GM23338 (cell line): ENCODE measurements around the gene DCBLD1.

Source experiments
- CREB1 ChIP-seq: fragments of 250-450 bp; sonication (Bioruptor Pico); IDR thresholded peaks from 2 replicates; pipeline ENCODE4 v1.5.0; 2020; ENCODE audit warnings: low read depth, mild to moderate bottlenecking, moderate library complexity
- EZH2 ChIP-seq: fragments of 200-600 bp; sonication (generic); IDR thresholded peaks from one replicate; pipeline ENCODE4 v1.8.0; 2017; ENCODE audit warnings: antibody characterized with exemption, mild to moderate bottlenecking, low read depth; ENCODE audit not compliant: unreplicated experiment
- EZH2phosphoT487 ChIP-seq: fragments of 200-600 bp; sonication (generic); IDR thresholded peaks from one replicate; pipeline ENCODE4 v1.8.1; 2018; ENCODE audit warnings: antibody characterized with exemption; ENCODE audit not compliant: unreplicated experiment
- POLR2AphosphoS5 ChIP-seq: IDR thresholded peaks from 2 replicates; pipeline ENCODE4 v1.6.1; 2016; ENCODE audit warnings: antibody characterized with exemption, low read depth
- STAT1 ChIP-seq: IDR thresholded peaks from one replicate; pipeline ENCODE4 v1.6.1; 2016; ENCODE audit warnings: antibody characterized with exemption; ENCODE audit not compliant: unreplicated experiment
- ZNF331 ChIP-seq: fragments of 250-450 bp; sonication (Bioruptor Pico); IDR thresholded peaks from 2 replicates; pipeline ENCODE4 v1.5.0; 2020; ENCODE audit warnings: low read depth, mild to moderate bottlenecking, moderate library complexity
- TF ChIP-seq, protein P1 (sequence below), 2 experiments: fragments of 200-600 bp in 1 of 2; sonication (generic) in 1 of 2; conservative IDR thresholded peaks; 2 replicates each; pipeline versions ENCODE4 v1.5.1 to v1.6.1; 2016 to 2017; ENCODE audit warnings: antibody characterized with exemption in 2 of 2, low read depth in 2 of 2, mild to moderate bottlenecking in 2 of 2, moderate library complexity in 1 of 2
- TF ChIP-seq, protein P2 (sequence below): IDR thresholded peaks from 2 replicates; pipeline ENCODE4 v1.6.1; 2016; ENCODE audit warnings: antibody characterized with exemption
- TF ChIP-seq, protein P3 (sequence below): fragments of 250-450 bp; sonication (Bioruptor Pico); IDR thresholded peaks from 2 replicates; pipeline ENCODE4 v1.5.0; 2020; ENCODE audit warnings: mild to moderate bottlenecking, moderate library complexity
- TF ChIP-seq, protein P4 (sequence below): IDR thresholded peaks from one replicate; pipeline ENCODE4 v1.6.1; 2018; ENCODE audit warnings: antibody characterized with exemption; ENCODE audit not compliant: unreplicated experiment

DNA sequence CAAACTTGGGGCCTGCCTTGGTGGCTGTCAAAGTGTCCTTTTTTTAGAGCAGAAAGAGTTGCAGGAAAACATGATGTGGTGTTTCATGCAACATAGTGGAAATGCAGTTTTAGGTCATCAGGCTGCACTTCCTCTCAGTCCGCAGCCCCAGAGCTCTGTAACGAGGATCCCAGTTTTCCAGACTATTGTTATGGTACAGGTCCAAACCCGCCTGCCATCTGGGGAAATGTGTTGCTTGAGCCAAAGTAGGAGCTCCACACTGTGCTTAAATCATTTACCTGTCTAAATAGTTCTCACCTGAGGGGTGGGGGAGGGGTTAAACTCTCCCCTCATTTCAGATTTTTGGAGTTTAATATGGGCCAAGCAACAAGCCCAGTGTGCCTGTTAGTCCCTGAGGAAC lies 60.0 kb downstream of the DCBLD1 start:
- TF ChIP-seq, protein P1, sequence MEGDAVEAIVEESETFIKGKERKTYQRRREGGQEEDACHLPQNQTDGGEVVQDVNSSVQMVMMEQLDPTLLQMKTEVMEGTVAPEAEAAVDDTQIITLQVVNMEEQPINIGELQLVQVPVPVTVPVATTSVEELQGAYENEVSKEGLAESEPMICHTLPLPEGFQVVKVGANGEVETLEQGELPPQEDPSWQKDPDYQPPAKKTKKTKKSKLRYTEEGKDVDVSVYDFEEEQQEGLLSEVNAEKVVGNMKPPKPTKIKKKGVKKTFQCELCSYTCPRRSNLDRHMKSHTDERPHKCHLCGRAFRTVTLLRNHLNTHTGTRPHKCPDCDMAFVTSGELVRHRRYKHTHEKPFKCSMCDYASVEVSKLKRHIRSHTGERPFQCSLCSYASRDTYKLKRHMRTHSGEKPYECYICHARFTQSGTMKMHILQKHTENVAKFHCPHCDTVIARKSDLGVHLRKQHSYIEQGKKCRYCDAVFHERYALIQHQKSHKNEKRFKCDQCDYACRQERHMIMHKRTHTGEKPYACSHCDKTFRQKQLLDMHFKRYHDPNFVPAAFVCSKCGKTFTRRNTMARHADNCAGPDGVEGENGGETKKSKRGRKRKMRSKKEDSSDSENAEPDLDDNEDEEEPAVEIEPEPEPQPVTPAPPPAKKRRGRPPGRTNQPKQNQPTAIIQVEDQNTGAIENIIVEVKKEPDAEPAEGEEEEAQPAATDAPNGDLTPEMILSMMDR (conservative IDR thresholded peaks at IDR 0.05; ENCODE audit: low read depth in 2 of 2), result no peak
- TF ChIP-seq, protein P2, sequence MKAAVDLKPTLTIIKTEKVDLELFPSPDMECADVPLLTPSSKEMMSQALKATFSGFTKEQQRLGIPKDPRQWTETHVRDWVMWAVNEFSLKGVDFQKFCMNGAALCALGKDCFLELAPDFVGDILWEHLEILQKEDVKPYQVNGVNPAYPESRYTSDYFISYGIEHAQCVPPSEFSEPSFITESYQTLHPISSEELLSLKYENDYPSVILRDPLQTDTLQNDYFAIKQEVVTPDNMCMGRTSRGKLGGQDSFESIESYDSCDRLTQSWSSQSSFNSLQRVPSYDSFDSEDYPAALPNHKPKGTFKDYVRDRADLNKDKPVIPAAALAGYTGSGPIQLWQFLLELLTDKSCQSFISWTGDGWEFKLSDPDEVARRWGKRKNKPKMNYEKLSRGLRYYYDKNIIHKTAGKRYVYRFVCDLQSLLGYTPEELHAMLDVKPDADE, result no peak
- TF ChIP-seq CREB1 (CRISPR knock-in tag) (no peak), ZNF331 (CRISPR knock-in tag) (no peak), POLR2AphosphoS5 (no peak), EZH2phosphoT487 (no peak), STAT1 (no peak), EZH2 (no peak)
- TF ChIP-seq, protein P3, sequence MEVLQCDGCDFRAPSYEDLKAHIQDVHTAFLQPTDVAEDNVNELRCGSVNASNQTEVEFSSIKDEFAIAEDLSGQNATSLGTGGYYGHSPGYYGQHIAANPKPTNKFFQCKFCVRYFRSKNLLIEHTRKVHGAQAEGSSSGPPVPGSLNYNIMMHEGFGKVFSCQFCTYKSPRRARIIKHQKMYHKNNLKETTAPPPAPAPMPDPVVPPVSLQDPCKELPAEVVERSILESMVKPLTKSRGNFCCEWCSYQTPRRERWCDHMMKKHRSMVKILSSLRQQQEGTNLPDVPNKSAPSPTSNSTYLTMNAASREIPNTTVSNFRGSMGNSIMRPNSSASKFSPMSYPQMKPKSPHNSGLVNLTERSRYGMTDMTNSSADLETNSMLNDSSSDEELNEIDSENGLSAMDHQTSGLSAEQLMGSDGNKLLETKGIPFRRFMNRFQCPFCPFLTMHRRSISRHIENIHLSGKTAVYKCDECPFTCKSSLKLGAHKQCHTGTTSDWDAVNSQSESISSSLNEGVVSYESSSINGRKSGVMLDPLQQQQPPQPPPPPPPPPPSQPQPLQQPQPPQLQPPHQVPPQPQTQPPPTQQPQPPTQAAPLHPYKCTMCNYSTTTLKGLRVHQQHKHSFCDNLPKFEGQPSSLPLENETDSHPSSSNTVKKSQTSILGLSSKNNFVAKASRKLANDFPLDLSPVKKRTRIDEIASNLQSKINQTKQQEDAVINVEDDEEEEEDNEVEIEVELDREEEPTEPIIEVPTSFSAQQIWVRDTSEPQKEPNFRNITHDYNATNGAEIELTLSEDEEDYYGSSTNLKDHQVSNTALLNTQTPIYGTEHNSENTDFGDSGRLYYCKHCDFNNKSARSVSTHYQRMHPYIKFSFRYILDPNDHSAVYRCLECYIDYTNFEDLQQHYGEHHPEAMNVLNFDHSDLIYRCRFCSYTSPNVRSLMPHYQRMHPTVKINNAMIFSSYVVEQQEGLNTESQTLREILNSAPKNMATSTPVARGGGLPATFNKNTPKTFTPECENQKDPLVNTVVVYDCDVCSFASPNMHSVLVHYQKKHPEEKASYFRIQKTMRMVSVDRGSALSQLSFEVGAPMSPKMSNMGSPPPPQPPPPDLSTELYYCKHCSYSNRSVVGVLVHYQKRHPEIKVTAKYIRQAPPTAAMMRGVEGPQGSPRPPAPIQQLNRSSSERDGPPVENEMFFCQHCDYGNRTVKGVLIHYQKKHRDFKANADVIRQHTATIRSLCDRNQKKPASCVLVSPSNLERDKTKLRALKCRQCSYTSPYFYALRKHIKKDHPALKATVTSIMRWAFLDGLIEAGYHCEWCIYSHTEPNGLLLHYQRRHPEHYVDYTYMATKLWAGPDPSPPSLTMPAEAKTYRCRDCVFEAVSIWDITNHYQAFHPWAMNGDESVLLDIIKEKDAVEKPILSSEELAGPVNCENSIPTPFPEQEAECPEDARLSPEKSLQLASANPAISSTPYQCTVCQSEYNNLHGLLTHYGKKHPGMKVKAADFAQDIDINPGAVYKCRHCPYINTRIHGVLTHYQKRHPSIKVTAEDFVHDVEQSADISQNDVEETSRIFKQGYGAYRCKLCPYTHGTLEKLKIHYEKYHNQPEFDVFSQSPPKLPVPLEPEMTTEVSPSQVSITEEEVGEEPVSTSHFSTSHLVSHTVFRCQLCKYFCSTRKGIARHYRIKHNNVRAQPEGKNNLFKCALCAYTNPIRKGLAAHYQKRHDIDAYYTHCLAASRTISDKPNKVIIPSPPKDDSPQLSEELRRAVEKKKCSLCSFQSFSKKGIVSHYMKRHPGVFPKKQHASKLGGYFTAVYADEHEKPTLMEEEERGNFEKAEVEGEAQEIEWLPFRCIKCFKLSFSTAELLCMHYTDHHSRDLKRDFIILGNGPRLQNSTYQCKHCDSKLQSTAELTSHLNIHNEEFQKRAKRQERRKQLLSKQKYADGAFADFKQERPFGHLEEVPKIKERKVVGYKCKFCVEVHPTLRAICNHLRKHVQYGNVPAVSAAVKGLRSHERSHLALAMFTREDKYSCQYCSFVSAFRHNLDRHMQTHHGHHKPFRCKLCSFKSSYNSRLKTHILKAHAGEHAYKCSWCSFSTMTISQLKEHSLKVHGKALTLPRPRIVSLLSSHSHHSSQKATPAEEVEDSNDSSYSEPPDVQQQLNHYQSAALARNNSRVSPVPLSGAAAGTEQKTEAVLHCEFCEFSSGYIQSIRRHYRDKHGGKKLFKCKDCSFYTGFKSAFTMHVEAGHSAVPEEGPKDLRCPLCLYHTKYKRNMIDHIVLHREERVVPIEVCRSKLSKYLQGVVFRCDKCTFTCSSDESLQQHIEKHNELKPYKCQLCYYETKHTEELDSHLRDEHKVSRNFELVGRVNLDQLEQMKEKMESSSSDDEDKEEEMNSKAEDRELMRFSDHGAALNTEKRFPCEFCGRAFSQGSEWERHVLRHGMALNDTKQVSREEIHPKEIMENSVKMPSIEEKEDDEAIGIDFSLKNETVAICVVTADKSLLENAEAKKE (CRISPR knock-in tag), result no peak
- TF ChIP-seq, protein P4, sequence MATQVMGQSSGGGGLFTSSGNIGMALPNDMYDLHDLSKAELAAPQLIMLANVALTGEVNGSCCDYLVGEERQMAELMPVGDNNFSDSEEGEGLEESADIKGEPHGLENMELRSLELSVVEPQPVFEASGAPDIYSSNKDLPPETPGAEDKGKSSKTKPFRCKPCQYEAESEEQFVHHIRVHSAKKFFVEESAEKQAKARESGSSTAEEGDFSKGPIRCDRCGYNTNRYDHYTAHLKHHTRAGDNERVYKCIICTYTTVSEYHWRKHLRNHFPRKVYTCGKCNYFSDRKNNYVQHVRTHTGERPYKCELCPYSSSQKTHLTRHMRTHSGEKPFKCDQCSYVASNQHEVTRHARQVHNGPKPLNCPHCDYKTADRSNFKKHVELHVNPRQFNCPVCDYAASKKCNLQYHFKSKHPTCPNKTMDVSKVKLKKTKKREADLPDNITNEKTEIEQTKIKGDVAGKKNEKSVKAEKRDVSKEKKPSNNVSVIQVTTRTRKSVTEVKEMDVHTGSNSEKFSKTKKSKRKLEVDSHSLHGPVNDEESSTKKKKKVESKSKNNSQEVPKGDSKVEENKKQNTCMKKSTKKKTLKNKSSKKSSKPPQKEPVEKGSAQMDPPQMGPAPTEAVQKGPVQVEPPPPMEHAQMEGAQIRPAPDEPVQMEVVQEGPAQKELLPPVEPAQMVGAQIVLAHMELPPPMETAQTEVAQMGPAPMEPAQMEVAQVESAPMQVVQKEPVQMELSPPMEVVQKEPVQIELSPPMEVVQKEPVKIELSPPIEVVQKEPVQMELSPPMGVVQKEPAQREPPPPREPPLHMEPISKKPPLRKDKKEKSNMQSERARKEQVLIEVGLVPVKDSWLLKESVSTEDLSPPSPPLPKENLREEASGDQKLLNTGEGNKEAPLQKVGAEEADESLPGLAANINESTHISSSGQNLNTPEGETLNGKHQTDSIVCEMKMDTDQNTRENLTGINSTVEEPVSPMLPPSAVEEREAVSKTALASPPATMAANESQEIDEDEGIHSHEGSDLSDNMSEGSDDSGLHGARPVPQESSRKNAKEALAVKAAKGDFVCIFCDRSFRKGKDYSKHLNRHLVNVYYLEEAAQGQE, result no peak
